ENCODE data around the gene CHRNA4.

CHRNA4 gene

DNA sequence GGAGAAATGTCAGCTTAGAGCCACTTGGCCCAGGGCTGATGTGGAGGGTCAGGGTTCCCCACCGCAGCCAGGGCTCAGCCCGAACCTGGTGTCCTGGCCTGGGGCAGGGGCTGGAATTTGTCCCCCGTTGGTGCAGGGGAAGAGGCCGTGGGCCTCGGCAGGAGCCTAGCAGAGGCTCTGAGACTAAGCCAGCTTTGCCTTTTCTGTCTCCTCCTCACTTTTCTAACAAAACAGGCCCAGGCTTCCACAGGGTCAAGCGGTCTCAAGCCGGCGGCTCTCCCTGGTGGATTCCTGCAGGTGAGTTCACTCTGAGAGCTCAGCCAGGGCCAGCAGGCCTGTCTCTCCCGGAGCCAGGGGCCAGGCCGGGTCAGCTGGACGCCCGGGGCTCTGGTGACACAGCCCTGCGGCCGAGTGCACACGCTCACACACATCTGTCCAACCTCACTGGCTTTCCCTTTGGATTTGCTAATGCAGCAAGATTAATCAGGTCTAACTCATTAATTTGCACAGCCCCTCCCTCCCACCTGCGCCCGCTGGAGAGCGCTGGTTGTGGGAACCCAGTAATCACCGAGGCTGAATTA, 2.9 kb upstream of the CHRNA4 start:
- no peak for DNase-seq (ENCODE audit: low spot score)

DNA sequence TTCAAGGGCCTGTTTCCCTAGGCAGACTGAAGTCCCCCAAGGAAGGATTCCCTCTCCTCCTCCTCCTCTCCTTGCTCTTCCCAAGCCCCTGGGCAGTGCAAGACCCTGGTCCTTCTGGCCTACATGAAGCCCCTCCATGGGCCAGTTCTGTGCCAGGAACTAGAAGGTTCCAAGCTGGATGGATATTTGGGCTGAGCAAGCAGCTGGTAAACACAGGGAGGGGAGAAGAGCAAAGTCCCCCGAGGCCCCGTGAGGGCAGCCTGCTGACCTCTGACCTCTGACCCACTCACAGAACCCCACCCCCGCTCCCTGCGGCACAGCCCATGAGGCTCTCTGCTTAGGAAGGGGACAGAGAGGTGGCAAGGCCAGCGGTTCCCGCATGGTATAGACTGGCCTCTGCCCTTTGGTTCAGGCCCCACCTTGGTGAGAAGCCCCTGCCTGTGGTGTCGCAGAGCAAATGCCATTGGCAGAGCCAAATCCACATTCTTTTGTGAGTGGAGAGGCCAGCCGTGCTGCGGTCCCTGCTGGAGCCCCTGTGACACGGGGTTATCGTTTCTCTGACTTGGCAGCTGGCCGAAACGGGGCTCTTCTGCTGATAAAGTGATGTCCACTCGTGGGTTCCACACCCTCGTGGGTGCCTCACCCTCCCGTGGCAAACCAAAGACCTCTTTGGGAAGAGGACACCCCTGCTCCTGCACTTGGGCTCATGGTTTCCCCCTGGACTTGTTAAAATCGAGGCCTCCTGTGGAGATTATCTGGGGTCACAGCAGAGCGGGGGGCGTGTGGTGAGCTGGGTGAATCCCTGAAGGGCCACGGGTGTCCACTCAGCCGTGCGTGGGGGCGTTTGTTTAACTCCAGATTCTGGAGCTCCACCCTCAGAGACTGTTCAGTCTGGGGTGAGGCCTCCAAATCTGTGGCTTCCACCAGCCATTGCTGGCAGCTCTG, 2.1 kb upstream of the CHRNA4 start:
- DNase-seq (ENCODE audit: low spot score) = no peak

DNA sequence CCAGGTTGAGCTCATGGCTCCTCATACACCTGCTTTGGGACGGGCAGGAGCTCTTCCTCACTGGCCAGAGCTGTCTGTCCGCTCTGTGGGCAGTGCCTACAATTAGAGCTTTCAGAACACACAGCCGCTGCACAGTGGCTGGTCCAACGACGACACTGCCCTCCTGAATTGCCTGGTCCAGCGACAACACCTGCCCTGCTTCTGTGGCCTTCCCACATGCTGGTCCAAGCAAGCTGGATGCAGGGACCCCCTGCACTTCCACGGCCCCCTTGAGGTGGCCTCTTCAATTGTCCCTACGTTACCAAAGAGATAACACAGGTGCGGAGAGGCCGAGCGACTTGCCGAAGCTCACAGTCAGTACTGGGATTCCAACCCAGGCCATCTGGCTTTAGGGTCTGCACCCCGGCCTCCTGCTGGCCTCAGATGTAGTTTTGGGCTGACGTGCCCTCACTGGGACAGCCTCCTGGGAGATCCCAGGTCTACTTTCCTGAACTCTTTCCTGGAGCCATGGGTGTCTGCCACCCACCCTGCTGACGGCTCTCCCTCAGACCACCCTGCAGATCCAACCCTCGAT, 1.4 kb upstream of the CHRNA4 start:
- no peak for DNase-seq (ENCODE audit: low spot score)

DNA sequence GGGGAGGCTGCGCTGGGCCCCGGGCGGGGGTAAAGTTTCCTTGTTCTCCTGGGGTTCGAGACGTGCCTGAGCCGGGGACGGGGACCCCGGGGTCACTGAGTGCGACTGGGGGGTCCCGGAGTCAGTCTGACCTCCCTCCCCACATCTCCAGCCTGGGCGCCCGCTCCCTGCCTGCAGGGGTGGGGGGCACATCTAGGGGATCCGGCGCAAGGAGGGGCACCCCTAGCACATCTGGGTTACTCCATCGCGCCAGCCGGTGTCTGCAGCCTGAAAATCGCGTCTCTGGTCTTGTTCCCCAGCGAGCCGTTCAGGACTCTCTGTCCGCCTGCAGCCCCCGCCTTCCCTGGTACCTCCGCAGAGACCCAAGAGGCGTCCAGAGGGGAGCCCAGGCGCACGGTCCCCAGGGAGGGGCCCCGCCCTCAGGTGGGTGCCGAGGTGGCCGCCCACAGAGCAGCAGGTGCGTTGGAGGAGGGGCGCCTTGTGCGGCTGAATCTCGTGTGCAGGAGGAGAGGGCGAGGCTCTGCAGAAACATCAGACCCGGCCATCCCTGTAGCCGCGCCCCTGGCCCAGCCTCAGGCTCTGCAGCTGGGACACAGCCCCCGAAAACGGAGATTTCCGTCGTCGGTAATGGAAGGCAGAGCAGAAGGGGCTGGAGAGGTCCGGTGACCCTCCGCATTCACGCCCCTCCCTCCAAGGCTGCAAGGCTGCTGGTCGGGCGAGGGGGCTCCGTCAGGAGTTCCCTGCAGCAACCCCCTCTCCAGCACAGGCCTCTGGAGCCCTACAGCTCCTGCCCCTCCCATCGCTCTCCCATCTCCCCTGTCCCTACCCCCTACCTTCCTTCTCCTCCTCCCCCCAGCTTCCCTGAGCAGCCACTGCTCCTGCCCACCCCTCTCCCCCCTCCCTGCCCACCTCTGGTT, 628 bp upstream of the CHRNA4 start:
- DNase-seq (ENCODE audit: low spot score) = no peak

DNA sequence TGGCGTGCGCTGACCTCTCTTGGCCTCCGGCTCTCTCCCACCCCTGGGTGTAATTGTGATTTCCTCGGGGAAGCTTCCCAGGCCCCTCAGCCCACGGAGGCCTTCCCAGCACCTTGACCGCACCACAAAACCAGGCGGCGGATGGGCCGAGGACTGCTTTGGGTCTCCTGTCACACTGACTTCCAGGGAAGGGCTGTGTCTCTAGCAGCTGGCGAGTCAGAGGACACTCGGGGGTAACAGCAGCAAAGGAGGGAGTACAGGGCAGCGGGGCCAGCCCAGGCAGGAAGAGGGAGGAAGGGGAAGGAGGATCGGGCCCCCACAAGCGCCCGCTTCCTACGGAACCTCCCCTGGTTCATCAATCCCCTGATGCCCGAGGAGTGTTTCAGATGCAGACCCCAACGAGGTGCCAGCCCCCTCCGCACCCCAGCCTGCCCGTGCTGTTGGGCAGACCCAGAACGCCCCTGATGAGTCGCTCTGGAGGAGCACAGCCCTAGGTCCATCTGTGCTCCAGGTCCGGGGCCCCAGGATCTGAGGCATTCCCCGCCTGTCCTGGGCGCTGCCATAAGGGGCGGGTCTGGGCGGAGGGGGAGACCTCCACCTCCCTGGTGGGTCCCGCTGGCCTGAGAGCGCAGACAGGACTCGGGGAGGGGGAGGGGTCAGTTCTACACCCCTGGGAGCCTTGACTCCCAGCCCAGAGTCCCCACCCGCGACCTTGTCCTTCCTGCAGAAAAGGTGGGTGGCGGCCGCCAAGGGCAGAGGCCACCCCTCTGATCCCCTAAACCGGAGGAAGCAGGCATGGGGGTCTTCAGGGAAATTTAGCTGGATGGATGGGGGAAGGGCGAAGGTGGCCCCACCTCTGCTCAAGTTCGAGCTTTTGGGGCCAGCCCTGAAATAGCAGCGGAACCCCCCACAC, 956 bp downstream of the CHRNA4 start:
- no peak for DNase-seq (ENCODE audit: low spot score)

DNA sequence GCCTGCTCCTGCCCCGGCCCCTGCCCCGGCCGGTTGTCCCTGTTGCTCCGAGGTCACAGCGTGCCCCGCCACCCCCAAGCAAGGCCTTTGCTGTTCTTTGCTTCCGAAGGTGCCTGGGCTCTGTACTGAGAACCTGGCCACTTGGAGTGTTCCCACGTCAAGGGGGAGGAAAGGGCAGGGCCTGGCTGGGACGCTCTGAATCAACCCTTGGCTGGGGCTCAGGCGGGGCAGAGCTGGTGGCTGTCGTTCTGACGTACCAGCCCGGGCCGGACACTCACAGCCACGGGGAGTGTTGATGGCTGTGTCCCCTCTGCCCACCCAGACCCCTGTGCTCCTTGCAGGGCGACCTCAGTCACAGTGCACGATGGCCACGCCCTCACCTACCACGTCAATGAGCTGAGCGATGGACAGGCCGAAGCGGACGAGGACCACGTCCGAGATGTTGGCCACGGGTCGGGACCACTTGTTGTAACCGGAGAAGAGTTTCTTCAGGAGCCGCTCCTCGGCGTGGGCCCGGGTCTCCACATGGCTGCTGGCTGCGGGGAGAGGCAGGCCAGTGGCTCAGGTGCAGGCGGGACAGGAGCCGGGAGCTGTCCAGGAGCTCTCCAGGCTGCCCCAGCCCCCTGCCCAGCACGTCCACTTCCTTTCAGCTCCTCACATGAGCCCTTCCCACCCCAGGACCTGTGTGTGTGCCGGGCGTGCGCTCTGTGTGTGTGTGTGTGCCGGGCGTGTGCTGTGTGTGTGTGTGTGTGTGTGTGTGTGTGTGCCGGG, 1.8 kb downstream of the CHRNA4 start:
- DNase-seq (ENCODE audit: low spot score) = no peak

DNA sequence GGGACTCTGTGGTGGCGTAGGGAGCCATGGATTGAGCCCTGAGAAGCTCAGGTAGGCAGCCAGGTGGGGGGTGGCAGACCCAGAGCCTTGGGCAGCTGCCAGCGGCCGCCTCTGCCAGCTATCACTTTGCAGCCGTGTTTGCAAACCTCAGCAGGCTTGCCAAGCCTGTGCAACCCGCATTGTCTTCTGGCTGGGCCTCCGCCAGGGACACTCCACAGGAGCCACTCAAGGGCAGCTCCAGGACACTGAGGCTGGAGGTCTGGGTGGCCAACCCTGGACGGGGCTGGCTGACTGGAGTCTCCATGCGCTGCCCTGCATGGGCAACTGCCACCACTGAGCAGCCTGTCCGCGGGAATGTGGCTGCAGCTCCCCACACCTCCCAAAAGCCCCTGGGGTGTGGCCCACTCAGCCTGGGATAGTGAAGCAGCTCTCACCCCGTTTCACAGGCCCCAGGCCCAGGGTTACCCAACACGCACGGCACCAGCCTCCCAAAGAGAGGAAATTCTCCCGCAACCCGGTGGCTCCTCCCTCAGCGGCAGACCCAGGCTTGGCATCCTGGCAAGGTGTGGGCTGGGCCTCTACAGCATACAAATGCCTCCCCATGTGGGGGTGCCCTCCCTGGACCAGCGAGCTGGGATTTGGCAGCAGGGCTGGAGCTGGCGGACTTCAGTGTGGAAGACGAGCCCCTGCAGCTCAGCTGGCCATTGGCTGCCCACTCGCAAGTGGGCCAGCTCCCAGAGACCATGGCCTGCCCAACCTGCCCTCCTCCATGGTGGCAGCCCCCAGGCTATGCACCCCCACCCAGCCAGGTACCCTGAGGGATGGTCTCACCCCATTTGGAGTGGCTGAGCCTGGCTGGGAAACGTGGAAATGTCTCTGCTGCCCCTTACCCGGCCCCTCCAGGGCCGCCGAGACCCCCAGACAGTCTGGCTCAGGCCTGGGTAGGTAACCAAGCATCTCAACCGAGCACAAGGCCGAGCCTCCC, 2.9 kb downstream of the CHRNA4 start:
- DNase-seq (ENCODE audit: low spot score) = no peak

DNA sequence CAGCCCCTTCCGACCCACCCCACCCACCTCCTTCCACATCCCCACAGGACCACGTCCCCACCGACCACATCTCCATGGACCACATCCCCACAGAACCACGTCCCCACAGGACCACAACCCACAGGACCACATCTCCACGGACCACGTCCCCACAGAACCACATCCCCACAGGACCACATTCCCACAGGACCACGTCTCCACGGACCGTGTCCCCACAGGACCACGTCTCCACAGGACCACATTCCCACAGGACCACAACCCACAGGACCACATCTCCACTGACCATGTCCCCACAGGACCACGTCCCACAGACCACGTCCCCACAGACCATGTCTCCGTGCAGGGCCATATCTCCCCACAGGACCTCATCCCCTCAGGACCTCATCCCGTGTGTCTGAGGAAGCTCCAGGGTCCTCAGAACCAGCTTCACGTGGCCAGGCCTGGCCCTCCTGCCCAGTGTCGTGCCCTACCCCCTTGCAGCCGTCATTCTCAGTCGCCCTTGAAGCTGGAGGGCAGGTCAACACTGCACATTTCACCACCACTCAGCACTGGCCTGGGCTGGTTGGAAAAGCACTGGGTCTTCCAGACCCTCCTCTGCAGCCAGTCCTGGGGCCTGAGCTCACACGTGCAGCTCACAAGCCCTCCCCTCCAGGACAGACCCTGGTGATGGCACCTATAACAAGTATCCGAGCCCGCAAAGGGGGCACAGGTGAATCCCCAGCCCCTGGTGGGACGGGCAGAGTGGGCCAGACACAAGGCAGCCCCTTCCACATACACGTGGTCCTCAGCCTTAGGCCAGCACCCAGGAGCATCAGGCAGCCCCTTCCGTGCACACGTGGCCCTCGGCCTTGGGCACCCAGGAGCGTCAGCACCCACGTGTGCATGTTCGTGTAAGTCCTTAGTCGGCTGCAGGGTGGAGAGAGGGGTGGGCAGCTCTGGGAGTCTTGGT, 3.9 kb downstream of the CHRNA4 start:
- no peak for DNase-seq (ENCODE audit: low spot score)

DNA sequence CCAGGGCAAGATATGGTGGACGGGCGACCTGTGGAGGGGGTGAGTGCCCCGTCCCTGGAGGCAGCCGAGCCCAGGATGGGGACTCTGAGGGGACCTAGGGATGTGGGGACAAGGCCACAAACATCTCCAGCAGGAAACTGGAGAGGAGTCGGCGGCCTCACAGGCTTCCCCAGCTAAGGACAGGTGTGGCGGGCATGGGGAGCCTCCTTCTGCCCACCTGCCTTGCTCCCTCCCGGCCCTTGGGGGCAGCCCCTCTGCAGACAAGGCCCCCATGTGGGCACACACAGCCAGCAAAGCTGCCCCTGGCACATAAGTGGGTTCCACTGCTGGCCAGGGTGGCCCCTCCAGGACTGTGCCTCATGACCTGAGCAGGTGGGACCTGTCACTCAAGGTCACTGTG, 4.6 kb downstream of the CHRNA4 start:
- DNase-seq (ENCODE audit: low spot score) = no peak

DNA sequence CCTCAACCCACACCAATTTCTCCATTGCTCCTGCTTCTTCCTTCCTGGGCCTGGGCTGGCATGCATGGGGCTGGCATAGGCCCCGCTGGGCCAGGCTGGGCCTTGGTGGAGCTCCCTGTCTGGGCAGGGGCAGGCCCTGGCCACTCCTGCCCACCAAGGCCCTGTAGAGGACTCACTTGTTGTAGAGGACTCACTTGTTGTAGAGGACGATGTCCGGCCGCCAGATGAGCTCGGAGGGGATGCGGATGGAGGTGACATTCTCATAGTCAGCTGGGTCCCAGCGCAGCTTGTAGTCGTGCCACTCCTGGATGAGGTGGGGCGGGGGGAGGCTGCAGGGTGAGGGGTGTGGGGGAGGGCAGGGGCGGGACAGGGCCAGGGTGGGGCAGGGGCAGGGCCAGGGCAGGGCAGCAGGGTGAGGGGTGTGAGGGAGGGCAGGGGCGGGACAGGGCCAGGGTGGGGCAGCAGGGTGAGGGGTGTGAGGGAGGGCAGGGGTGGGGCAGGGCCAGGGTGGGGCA, 5.3 kb downstream of the CHRNA4 start:
- DNase-seq (ENCODE audit: low spot score) = no peak

DNA sequence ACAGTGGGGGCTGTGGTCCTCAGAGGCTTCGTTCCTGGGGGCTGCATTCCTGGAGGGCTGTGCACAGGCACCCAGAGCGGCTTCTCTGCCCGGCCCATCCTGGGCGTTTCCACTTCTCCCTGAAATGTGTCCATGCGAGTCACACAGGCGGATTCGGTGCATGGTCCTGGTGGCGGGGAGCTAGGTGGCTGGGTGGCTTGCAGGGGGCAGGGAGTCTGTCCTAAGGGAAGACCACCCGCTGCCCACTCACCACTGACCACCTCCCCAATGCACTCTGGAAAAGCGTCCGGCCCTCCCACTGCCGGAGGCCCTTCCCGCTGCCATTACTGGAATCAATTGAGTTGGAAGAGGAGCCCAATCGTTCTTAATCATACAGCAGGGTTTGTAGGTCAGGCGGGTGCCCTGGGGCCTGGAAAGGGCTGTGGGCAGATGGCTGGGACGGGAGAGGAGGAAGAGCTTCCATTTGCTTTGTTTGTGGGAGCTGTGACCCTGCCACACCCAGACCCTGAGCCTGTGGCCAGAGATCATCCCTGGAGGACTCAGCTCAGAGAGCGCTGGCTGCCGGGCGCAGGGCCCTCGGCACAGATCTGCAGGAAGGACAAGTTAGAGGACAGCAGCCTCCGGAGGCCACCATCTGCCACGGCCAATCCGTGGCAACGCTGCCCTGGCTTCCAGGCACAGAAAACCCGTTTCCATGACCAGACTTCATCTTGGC, 6.4 kb downstream of the CHRNA4 start:
- no peak for DNase-seq (ENCODE audit: low spot score)

DNA sequence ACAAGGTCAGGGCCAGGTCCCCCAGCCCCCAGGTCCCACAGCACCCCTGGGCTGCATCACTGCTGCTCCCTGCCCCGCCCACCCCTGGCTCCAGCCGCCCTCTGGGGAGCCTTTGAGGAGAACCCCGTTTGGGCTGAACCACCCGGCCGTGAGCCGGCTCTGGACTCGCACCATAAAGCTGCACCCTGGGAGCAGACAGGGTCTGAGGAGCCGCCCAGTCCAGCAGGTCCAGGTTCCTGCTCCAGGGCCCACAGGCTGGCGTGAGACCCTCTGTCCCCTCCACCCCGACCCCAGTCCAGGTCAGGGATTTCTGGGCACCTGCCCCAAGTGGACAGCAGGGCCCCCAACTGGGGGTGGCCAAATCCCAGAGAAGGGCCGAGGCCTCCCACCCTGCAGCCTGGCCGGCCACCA, 8.3 kb downstream of the CHRNA4 start:
- DNase-seq (ENCODE audit: low spot score) = no peak

DNA sequence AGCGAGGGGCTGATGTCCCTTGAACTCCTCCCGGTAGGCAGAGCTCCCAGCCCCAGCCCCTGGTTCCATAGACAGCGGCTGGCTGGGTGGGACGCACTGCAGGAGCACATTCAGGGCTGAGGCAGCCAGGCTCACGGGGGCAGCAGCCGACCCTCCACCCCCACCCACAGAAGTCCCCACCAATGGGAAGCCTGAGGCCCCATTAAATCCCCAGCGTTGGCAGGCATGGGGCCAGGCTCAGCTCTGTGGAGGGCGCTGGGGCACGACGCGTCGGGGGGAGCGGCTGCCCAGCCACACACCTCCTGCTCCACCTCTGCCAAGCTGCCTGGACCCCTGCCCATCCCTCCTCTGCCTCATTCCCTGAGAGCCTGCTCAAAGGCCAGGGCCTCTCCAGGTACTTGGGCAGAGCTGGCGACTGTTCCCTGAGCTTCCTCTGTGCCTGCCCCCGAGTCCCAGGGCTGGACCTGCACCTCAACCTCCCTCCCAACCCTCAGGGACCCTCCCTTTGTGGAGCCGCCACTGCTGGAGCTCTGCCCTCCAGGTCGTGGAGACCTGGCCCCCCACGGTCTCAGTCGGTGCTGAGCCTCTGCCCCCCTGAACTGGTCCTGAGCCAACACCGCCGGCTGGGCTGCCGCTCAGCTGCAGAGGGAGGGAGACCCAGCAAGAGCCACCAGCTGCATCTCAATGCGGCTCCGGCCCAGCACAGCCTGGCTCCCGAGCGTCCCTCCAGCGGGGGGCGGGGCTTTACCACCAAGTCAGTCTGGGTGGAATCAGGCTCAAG, 9.1 kb downstream of the CHRNA4 start:
- DNase-seq (ENCODE audit: low spot score) = no peak

DNA sequence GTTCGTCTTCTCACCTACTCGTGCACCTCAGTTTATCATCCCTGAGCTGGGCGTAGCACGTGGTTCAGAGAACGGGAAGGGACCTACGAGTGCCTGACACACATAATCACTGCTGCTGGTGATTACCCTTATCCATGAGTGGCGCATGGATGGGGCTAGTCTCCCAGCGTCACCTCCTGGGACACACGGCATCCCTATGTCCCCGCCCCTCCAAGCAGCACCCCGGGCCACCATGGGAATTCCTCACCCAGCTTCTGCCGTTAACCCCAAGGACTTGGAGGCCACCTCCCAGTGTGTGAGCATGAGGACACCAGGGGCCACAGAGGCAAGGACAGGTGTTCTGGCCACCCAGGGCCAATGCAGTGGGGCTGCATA, 9.8 kb downstream of the CHRNA4 start:
- DNase-seq (ENCODE audit: low spot score) = no peak

DNA sequence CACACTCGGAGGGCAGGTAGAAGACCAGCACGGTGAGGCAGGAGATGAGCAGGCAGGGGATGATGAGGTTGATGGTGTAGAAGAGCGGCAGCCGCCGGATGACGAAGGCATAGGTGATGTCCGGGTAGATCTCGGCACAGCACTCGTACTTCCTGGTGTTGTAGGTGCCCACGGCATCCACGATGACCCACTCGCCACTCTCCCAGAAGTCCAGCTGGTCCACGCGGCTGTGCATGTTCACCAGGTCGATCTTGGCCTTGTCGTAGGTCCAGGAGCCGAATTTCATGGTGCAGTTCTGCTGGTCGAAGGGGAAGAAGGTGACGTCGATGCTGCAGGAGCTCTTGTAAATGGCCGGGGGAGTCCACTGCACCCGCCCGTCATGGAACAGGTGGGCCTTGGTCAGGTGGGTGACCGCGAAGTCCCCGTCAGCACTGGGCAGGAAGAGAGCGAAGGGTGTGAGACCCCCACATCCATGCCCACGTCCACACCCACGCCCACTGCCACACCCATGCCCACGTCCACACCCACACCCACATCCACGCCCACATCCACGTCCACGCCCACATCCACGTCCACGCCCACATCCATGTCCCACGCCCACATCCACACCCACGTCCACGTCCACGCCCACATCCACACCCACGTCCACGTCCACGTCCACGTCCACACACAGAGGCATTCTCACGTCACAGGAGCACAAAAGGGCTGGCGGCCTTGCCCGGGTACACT, 10.4 kb downstream of the CHRNA4 start:
- no peak for DNase-seq (ENCODE audit: low spot score)

DNA sequence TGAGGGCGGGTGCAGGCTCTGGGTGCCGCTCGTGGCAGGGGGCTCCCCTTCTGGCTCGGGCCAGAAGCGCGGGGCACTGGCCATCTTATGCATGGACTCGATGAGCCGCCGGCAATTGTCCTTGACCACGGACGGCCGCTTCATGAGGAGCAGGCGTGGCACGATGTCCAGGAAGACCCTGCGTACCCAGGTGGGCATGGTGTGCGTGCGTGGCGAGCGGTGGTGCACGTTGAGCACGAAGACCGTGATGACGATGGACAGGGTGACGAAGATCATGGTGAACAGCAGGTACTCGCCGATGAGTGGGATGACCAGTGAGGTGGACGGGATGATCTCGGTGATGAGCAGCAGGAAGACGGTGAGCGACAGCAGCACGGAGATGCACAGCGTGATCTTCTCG, 11.0 kb downstream of the CHRNA4 start:
- no peak for DNase-seq (ENCODE audit: low spot score)

All from HuH-7 (cell line).